Frontal cortex (tissue), 4 donors: Measurements from ENCODE around the gene REEP5. TPM values are rescaled to one million over a fixed set of nuclear protein-coding genes. Genes with fewer than 3 reads are reported as not detected.
"Not testable (repeated sequence)": the region's sequence is repeated elsewhere in the genome, so short reads cannot be mapped to it uniquely, and the experiment has no call there.

Experiments
- DNase-seq, 2 donors: peaks; one replicate each; pipeline ENCODE4 v3.0.0; 2012; ENCODE audit warnings: low spot score in 2 of 2
- FAIRE-seq: peaks from 2 replicates; lab custom pipeline; 2012; peaks lifted over from hg19 to GRCh38; lab: Jason Lieb, UNC
- total RNA-seq: library from RNA; depleted of rRNA; stranded (reverse); fragments of >200 nt; gene quantifications from one replicate; pipeline ENCODE4 v1.2.3, GENCODE V29; 2014
- donor health status: control.
- donor health status: control.
- donor health status: control.

Gene REEP5
- total RNA-seq, 1 donor from 2014 or later = 97.4 TPM

DNA sequence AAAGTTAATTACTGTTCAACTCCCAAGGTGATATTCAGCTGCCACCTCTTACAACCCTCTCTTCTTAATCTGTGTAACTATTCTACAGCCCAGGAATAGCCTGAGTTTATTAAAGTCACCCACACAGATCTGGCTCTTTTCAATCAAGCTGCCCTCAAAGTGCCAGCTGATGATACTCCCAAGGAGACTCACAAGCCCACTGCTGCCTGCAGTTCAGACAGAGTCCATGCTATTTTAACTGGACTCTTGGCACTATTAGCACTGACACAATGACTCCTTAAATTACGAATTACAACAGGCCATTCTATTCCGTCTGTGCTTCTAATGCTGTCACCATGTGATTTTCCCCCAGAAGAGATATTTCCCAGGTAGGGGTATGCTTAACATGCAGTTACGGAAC lies 26.3 kb downstream of the REEP5 start:
- FAIRE-seq (no peak), DNase-seq (no peak)

DNA sequence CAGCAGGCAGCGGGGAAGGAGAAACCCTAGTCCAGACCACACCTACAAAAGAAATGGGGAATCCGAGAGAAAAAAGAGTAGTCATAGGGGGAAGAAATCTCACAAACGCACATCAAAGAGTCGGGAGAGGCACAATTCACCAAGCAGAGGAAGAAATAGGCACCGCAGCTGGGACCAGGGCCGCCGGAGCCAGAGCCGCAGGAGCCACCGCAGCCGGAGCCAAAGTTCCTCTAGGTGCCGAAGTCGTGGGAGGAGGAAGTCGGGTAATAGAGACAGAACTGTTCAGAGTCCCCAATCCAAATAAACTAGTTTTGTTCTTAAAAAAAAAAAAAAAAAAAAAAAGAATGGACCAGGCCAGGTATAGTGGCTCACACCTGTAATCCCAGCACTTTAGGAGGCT lies 29.3 kb downstream of the REEP5 start:
- DNase-seq (no peak), FAIRE-seq (no peak)

DNA sequence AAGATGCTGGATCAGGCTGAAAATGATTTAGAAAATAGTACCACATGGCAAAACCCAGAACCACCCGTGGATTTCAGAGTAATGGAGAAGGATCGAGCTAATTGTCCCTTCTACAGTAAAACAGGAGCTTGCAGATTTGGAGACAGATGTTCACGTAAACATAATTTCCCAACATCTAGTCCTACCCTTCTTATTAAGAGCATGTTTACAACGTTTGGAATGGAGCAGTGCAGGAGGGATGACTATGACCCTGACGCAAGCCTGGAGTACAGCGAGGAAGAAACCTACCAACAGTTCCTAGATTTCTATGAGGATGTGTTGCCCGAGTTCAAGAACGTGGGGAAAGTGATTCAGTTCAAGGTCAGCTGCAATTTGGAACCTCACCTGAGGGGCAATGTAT lies 30.0 kb downstream of the REEP5 start:
- FAIRE-seq, DNase-seq: not testable (repeated sequence)

GRCh38 chr5:112886975-112887374 lies 35.1 kb downstream of the REEP5 start:
- no peak for DNase-seq
- FAIRE-seq = no peak

DNA sequence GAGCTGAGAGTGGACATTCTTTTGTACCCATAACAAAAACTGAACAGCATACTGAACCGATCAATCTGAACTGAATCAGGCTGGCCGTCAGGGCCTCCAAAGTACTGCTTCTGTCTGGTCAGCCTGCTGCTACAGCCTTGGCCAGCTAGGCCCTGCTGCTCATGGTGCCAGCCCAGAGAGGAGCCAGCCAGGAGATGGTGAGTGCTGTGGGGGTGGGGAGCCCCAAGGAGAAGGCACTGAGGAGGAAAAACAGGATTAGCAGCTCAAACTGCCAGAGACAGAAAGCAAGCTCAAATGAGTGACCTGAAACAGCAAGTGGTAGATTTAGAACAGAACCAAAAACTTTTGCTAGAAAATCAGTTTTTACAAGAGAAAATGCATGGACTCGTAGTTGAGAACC lies 37.0 kb downstream of the REEP5 start:
- DNase-seq = peak in 1 of 2 donors; percentile 19
- no peak for FAIRE-seq

DNA sequence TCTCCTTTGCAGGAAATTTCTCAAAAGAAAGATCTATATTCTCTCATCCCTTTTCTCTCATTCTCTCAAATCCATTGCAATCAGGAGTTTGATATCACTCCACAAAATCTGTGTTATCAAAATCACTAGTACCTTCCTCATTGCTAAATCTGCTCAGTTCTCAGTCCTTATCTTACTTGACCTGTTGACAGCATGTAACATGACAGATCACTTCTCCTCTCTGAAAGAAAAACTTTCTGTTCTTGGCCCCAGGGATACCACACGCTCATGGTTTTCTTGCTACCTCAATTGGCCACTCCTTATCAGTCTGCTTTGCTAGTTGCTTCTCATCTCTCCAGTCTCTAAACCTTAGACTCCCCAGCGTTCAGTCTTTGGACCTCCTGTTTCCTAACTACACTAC lies 38.8 kb downstream of the REEP5 start:
- FAIRE-seq = no peak
- no peak for DNase-seq

DNA sequence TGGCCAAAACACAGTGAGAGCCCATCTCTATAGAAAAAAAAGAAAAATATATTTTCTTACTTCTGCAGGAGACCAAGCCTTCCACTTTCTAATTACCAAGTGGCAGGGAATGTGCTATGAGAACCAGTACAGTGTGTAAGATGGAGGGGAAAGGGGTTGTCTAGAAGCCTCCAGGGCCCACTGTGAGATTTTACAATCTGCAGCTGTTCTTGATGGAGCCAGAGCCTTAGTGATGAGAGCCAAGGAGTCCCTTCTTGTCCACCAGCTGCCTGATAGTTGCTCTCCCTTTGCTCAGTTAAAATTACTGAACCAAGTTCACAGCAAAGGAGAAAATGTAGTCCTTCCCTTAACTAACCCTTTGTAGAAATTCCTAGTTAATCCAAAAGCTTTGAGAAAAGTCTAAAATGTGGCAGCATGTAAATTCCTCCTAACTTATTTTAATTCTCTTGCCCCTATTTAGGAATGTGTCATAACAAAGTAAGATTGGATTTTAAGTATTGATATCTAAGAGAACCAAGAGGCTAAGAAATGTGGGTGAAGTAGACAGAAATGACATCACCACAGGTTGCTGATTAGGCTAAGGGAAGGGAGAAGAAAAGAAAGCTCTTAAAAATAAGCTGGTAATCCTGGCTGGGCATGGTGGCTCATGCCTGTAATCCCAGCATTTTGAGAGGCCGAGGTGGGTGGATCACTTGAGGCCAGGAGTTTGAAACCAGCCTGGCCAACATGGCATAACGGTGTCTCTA lies 41.6 kb downstream of the REEP5 start:
- DNase-seq (no peak), FAIRE-seq (no peak)

DNA sequence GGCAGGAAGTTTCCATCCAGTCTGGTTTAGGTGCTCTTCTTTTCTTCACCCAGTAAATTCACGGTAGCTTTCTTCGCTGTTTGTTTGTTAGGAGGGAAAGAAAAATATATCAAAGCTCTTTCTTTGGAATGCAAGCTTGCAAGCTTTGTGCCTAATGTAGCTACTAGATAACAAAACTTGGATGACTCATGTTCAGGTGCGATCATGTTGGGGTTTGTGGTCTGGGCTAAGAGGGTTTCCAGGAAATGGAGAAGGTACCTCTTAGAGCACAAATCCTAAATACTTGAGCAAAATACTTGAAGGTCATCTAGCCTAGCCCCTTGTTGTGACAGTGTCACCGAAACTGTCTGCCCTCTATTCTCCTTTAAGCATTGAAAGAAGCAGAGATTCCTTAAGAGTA lies 43.3 kb downstream of the REEP5 start:
- no peak for DNase-seq
- FAIRE-seq = no peak

DNA sequence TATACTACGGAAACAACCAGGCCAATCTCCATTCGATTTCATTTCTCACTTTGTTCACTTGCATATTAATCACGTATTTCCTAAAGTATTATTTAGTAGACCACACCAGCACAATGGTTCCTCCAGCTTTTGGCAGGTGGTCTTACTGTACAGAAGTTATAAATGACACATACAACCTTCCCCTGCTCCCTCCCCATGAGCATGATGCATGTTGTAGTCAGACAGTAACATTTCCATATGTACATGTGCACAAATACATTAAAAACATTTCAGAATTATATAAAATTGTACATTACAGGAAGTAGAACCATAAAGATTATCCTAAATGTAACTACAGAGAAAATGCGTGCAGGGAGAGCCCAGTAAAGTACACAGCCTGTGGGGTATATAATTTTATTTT lies 43.9 kb downstream of the REEP5 start:
- no peak for FAIRE-seq
- no peak for DNase-seq

DNA sequence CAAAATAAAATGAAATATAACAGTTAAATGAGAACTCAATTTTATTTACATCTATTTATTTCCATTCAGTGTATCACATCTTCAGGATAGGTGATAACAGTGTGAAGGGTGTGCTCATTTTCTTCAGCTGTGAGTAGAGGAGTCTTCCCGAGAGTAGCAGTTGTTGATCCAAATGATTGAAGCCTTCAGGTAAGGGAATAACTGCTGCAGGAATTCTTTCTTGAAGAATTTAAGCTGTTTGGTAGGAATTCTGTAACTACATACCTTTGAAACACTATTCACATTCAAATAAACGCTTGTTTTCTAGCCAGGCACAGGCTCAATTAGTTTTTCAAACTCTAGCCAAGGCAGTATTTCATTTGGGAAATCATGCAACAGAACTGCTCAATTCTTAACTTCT lies 45.7 kb downstream of the REEP5 start:
- no peak for FAIRE-seq

GRCh38 chr5:112870966-112871365 lies 51.1 kb downstream of the REEP5 start:
- no peak for FAIRE-seq
- no peak for DNase-seq

More for the DNA sequence above, 45.7 kb downstream of the REEP5 start:
- DNase-seq = no peak

DNA sequence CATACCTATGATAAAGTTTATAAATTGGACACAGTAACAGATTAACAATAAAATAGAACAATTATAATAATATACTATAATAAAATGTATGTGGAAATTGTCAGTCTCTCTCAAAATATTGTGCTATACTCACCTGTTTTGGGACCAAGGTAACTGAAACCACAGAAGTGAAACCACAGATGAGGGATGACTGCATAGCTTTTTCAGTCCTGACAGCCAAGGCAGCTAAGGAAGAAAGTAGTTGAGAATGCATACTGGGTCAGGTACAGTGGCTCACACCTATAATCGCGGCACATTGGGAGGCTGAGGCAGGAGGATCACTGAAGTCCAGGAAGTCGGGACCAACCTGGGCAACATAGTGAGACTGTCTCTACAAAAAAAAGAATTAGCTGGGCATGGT lies 52.1 kb downstream of the REEP5 start:
- FAIRE-seq = no peak
- DNase-seq = no peak

DNA sequence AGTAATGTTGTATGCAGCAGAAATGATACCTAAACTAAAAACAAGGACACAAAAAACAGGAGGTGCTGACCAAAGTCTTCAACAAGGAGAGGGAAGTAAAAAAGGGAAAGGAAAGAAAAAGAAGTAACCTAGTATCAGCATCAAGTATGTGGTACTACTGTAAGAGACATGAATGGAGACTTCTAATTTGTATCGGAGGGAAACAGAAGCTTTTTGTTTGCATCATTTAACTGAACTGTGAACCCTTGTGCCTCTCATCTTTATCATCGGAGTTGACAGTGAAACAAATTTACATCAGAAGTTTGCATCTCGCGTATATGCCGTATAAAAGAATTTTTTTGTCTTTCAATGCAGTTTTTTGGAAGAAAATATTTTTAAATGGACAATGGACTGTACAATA lies 54.6 kb downstream of the REEP5 start:
- FAIRE-seq = no peak
- DNase-seq = no peak

DNA sequence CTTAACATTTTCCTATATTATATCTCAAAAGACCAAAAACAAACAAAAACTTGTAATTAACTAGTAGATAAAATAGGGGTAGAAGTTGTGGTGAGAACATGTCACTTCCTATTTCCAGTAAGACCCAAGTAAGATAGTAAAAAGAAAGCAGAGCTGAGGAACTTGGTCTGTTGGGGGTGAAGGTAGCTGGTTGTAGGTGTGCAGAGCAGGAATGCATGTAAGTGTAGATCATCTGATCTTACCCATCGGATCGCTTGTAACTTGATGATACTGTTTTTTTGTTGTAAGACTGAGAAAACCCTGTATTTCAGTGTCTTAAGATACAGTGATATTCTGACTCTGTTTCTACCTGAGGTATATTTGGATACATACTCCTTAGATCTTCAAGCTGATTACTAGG lies 55.3 kb downstream of the REEP5 start:
- DNase-seq (no peak), FAIRE-seq (no peak)

GRCh38 chr5:112865128-112865527 lies 56.9 kb downstream of the REEP5 start:
- no peak for DNase-seq
- no peak for FAIRE-seq

- DNase-seq (no peak), FAIRE-seq (no peak)
Measured at GRCh38 chr5:112863549-112863948, 58.5 kb downstream of the REEP5 start.

GRCh38 chr5:112862085-112862484 lies 59.9 kb downstream of the REEP5 start:
- DNase-seq = no peak
- no peak for FAIRE-seq

- DNase-seq = no peak
- no peak for FAIRE-seq
Measured at GRCh38 chr5:112861638-112861985, 60.4 kb downstream of the REEP5 start.

GRCh38 chr5:112860929-112861637 lies 60.9 kb downstream of the REEP5 start, which contains the start of gene SRP19:
SRP19 (plus strand) TSS chr5:112861287; CDS start chr5:112861377, 90 bp downstream.
- DNase-seq = peak; percentile 70 to 94
- peak; percentile 75 for FAIRE-seq

GRCh38 chr5:112860571-112860928 lies 61.5 kb downstream of the REEP5 start:
- FAIRE-seq = not testable (repeated sequence)

DNA sequence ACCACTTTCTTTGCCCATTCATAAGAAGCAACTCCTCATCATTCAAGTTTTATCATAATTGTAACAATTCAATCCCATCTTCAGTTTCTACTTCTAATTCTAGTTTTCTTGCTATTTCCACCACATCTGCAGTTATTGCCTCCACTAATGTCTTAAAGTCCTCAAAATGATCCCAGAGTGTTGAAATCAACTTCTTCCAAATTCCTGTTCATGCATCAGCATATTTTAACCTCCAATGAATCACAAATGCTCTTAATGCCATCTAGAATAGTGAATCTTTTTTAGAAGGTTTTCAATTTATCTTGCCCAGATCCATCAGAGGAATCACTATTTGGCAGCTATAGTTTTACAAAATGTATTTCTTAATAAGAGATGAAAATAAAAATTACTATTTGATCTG lies 64.2 kb downstream of the REEP5 start:
- no peak for FAIRE-seq

More at GRCh38 chr5:112860571-112860928, 61.5 kb downstream of the REEP5 start:
- DNase-seq = not testable (repeated sequence)

GRCh38 chr5:112854651-112855050 lies 67.4 kb downstream of the REEP5 start:
- DNase-seq = no peak
- no peak for FAIRE-seq

More for the DNA sequence above, 64.2 kb downstream of the REEP5 start:
- no peak for DNase-seq
